NCI-H1436 (cell line): ENCODE measurements around the gene ZBTB6.
"Not testable (repeated sequence)": the region's sequence is repeated elsewhere in the genome, so short reads cannot be mapped to it uniquely, and the experiment has no call there.

Experiments used
- DNase-seq: peaks from one replicate; lab custom pipeline; 2025; lab: John Stamatoyannopoulos, UW

Gene ZBTB6

GRCh38 chr9:122929796-122930354 lies 16.8 kb upstream of the ZBTB6 start:
- DNase-seq: no peak

GRCh38 chr9:122923947-122924346 lies 10.8 kb upstream of the ZBTB6 start:
- no peak for DNase-seq

- DNase-seq: no peak
These were observed 9.6 kb upstream of the ZBTB6 start for GRCh38 chr9:122922713-122923112.

GRCh38 chr9:122918310-122918709 lies 5.2 kb upstream of the ZBTB6 start:
- no peak for DNase-seq

- DNase-seq: no peak
These were observed 506 bp downstream of the ZBTB6 start for GRCh38 chr9:122912671-122912963.

GRCh38 chr9:122906122-122906521 lies 7.0 kb downstream of the ZBTB6 start:
- not testable (repeated sequence) for DNase-seq

GRCh38 chr9:122904823-122905710 lies 8.1 kb downstream of the ZBTB6 start, which contains the start of gene RC3H2:
Gene RC3H2, minus strand, starts transcription at chr9:122905359. Its CDS starts 7,850 bp downstream, at chr9:122897509.
- peak; percentile 100 for DNase-seq

GRCh38 chr9:122904466-122904822 lies 8.7 kb downstream of the ZBTB6 start:
- peak; percentile 2 for DNase-seq

GRCh38 chr9:122900791-122901190 lies 12.3 kb downstream of the ZBTB6 start:
- DNase-seq: no peak

- no peak for DNase-seq
These were observed 15.2 kb downstream of the ZBTB6 start for GRCh38 chr9:122897969-122898368.

- no peak for DNase-seq
These were observed 24.6 kb downstream of the ZBTB6 start for GRCh38 chr9:122888480-122888879.

GRCh38 chr9:122883125-122883524 lies 30.0 kb downstream of the ZBTB6 start:
- no peak for DNase-seq

- DNase-seq: no peak
These were observed 33.7 kb downstream of the ZBTB6 start for GRCh38 chr9:122879443-122879842.

GRCh38 chr9:122875523-122875922 lies 37.6 kb downstream of the ZBTB6 start:
- DNase-seq: no peak

GRCh38 chr9:122867276-122867675 lies 45.8 kb downstream of the ZBTB6 start:
- DNase-seq: not testable (repeated sequence)

GRCh38 chr9:122866079-122866478 lies 47.0 kb downstream of the ZBTB6 start:
- DNase-seq: no peak

GRCh38 chr9:122865300-122865699 lies 47.8 kb downstream of the ZBTB6 start:
- no peak for DNase-seq

GRCh38 chr9:122863407-122863806 lies 49.7 kb downstream of the ZBTB6 start:
- no peak for DNase-seq

GRCh38 chr9:122860319-122861142 lies 52.6 kb downstream of the ZBTB6 start:
- no peak for DNase-seq
